Aorta (tissue), 5 donors: ENCODE measurements around the gene SVEP1. TPM values are rescaled to one million over a fixed set of nuclear protein-coding genes. Genes with fewer than 3 reads are reported as not detected.
A peak's percentile ranks its signal among the peaks of the same experiment; 100 is the strongest.

Experiments used
- ATAC-seq: fragments of 200-7000 bp; cut with Tn5 transposase; one replicate; pipeline ENCODE4 v1.9.1; 2022; ENCODE audit warnings: moderate library complexity; ENCODE audit not compliant: low FRiP score
- DNase-seq, 2 donors: peaks; one replicate each; pipeline ENCODE4 v3.0.0-alpha.2; 2020
- H3K27ac ChIP-seq, 2 donors: one replicate each; pipeline ENCODE4 v1.5.1; 2013; ENCODE audit warnings: low read length in 2 of 2, mild to moderate bottlenecking in 2 of 2, moderate library complexity in 2 of 2, control low read depth in 1 of 2, inconsistent platforms in 1 of 2, low read depth in 1 of 2
- H3K27me3 ChIP-seq, 2 donors: one replicate each; pipeline ENCODE4 v1.6.1; 2013; ENCODE audit warnings: control low read depth in 1 of 2, low read length in 1 of 2, mild to moderate bottlenecking in 1 of 2, moderate library complexity in 1 of 2; ENCODE audit not compliant: insufficient read depth in 2 of 2, control insufficient read depth in 1 of 2
- H3K36me3 ChIP-seq, 2 donors: one replicate each; pipeline ENCODE4 v1.6.1; 2013; ENCODE audit warnings: control low read depth in 1 of 2, low read length in 1 of 2, mild to moderate bottlenecking in 1 of 2; ENCODE audit not compliant: insufficient read depth in 2 of 2, control insufficient read depth in 1 of 2
- H3K4me1 ChIP-seq, 2 donors: one replicate each; pipeline ENCODE4 v1.6.1; 2013; ENCODE audit warnings: low read length in 2 of 2, control low read depth in 1 of 2, mild to moderate bottlenecking in 1 of 2, moderate library complexity in 1 of 2; ENCODE audit not compliant: insufficient read depth in 2 of 2, control insufficient read depth in 1 of 2
- H3K4me3 ChIP-seq, 2 donors: one replicate each; pipeline ENCODE4 v1.5.1; 2013; ENCODE audit warnings: low read length in 2 of 2, control low read depth in 1 of 2, mild to moderate bottlenecking in 1 of 2
- H3K9me3 ChIP-seq: one replicate; pipeline ENCODE4 v1.6.1; 2013; ENCODE audit warnings: mild to moderate bottlenecking, low read length; ENCODE audit not compliant: control insufficient read depth
- WGBS, 2 donors: extraction: QIAGEN DNeasy Blood & Tissue Kit; methylation state at CpG; one replicate each; pipeline ENCODE4 v1.1.7; 2013; 5-methylcytosine and 5-hydroxymethylcytosine counted together
- intact Hi-C, 2 donors: fragments of 100-400 bp; cut with DNase I; formaldehyde crosslinking; loops; one replicate each; pipeline versions ENCODE4 v1.14.2 to v1.15.0; 2022
- polyA plus RNA-seq, 2 donors: library from polyadenylated mRNA; stranded (reverse); fragments of 200-250 nt; gene quantifications; one replicate each; pipeline ENCODE4 v1.2.3, GENCODE V29; 2013
- total RNA-seq, 2 donors: library from RNA; stranded (reverse); fragmentation: NEBNext Ultra II Directional; extraction: Animal tissue kit (Norgen Biotek cat#: 25700); gene quantifications; one replicate each; pipeline ENCODE4 v1.2.1, GENCODE V29; 2021
- donor health status: healthy with polysubstance abuse.
- donor health status: Bipolar disorder and iron deficiency.
- donor health status: DM: no; HTN: no; CAD: no.
- donor health status: DM: no; HTN: no; CAD: no.
- donor health status: DM: yes; HTN: yes; CAD: no.

SVEP1 gene
- total and polyA plus RNA-seq, 4 donors: 0.63 to 120 (median 38.4) TPM

DNA sequence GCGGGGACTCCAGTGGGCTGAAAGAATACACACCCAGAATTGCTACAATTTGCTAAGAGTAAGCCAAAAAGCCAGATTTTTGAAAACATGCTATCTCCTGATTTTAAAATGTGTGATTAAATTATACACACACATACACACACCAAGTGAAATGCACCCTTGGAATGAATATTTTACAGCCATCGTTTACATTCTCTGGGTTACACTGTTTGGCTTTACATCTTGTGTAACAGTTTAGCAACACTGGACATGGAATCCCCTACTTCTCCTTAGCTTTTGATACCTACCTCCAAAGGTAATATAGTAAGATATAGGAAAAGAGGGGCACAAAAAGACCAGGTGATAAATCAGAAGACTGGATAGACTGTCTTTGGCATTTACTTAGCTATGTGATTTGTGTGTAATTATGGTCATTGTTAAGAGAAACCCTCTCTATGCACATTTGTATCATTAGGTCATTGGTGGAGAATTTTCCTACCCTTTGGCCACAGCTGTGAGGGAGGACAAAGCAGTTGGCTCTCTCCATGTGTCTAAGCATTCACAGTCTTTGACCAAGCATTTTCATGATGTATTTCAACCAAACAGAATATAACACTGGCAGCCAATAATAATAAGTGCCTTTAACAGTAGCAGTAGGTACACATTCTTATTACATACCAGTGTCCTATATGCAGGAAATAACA, 7.6 kb downstream of the SVEP1 start:
- Histone ChIP-seq H3K9me3 (no peaks in the 10 kb centered on the region), H3K4me1 (no peaks in the 10 kb centered on the region), H3K4me3 (no peak overlapping the region), H3K27ac (no peak overlapping the region), H3K27me3 (no peaks in the 10 kb centered on the region), H3K36me3 (no peaks in the 10 kb centered on the region)
- no peak for DNase-seq
- WGBS, 2 donors: 80 to 87% methylated on average over 2 of the region's 2 CpGs
- ATAC-seq: no peak
- intact Hi-C loops: no loop called here

DNA sequence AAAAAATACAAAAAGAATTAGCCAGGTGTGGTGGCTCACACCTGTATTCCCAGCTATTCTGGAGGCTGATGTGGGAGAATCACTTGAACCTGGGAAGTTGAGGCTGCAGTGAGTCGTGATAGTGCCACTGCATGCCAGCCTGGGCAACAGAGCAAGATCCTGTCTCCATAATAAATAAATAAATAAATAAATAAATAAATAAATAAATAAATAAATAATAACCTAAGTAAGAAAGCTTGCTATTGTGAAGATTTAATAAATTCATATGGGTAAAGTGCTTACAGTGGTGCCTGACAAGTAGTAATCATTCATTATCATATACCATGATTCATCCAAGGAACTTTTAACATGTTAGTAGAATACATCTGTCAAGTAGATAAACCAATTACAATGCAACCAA, 13.4 kb downstream of the SVEP1 start:
- Histone ChIP-seq H3K27me3 (no peaks in the 10 kb centered on the region), H3K9me3 (no peaks in the 10 kb centered on the region), H3K4me3 (no peak overlapping the region), H3K4me1 (no peaks in the 10 kb centered on the region), H3K27ac (no peak overlapping the region), H3K36me3 (peaks cover 0 to 2% of the 10 kb centered on the region in 2 donors)
- DNase-seq (no peak), ATAC-seq (no peak)
- intact Hi-C loops: no loop called here
- WGBS, 2 donors: 94 to 95% methylated on average over 1 of the region's 1 CpG

DNA sequence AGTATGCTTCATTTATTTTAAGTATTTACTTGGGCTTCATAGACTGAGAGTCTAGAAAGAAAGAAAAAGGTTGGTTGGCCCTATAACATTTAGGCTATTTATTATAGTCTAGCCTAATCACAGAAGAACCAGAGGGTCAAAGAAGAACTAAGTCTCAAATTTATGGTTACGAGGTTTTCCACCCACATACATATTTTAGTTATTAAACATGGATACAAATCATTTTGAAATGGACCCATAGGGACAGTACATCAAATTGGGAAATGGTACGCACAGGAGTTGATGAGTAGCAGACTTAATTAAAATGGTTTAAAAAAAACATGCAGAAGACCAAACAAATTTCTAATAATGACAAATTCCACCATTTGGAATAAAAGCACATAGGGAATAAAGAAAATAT, 17.7 kb downstream of the SVEP1 start:
- intact Hi-C loops: no loop called here
- Histone ChIP-seq H3K9me3 (no peaks in the 10 kb centered on the region), H3K27me3 (no peaks in the 10 kb centered on the region), H3K27ac (no peak overlapping the region), H3K4me1 (no peaks in the 10 kb centered on the region), H3K36me3 (peaks cover 0 to 2% of the 10 kb centered on the region in 2 donors), H3K4me3 (no peak overlapping the region)
- 91 to 98% methylated on average over 2 of the region's 2 CpGs for WGBS, 2 donors
- DNase-seq (no peak), ATAC-seq (no peak)

DNA sequence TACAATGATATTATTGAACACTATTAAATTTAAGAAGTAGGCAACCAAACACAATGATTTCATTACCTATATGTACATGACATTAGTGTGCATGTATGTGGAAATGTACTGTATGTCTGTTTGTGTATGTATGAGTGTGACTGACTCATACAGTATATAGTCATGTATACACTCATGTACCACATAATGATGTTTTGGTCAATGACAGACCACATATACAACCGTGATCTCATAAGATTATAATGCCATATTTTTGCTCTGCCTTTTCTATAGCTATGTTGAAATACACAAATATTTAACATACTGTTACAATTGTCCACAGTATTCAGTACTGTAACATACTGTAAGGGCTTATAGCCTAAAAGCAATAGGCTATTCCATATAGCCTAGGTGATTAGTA, 19.7 kb downstream of the SVEP1 start:
- H3K4me1 ChIP-seq: peaks cover 0 to under 1% of the 10 kb centered on the region in 2 donors
- H3K9me3 ChIP-seq: no peaks in the 10 kb centered on the region
- no peaks in the 10 kb centered on the region for H3K36me3 ChIP-seq
- no peaks in the 10 kb centered on the region for H3K27me3 ChIP-seq
- intact Hi-C loops: no loop called here
- no peak for ATAC-seq
- no peak for DNase-seq
- H3K27ac ChIP-seq: no peak overlapping the region
- H3K4me3 ChIP-seq: no peak overlapping the region
- 89 to 94% methylated on average over 1 of the region's 1 CpG for WGBS, 2 donors

DNA sequence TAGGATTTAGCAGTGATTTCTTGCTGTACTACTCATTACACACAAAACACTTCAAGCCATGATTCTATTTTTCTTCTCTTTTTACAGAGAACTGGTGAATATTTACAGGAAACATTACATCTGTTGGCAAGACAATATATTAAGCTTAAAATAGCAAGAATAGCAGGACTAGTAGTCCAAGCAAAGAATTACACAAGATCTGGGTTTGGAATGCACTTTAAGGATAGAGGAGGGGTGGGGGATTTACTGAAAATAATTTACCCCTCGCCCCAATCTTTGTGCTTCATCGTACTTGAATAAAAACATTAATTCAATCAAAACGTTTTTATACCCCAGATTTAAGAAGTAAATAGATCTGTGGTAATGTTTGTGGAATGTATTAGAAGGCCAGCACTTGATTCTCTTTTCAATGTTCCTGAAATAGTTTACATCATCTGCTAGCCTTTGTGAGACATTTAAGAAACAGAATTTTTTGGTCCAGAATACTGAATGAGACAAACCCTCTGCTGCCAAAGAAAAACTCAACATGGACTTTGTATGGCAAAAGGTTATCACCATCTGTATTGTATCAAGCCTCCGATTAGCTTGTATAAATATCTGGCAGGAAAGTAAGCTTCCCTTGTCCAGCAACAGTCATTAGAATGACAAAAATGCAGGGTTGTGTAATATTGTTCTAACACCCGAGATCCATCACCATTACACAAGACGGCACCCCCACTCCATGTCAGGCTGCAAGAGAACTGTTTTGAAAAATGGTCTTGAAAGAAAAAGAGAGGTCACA, 23.8 kb downstream of the SVEP1 start:
- DNase-seq: peak in 1 of 2 donors; percentile 74
- no peaks in the 10 kb centered on the region for H3K27me3 ChIP-seq
- H3K36me3 ChIP-seq: no peaks in the 10 kb centered on the region
- no peak overlapping the region for H3K27ac ChIP-seq
- 1 to 4% methylated on average over 6 of the region's 6 CpGs for WGBS, 2 donors
- H3K4me3 ChIP-seq: no peak overlapping the region
- no peaks in the 10 kb centered on the region for H3K9me3 ChIP-seq
- ATAC-seq: peak; percentile 90
- H3K4me1 ChIP-seq: peaks cover 3 to 4% of the 10 kb centered on the region in 2 donors
- intact Hi-C loops: no loop called here

DNA sequence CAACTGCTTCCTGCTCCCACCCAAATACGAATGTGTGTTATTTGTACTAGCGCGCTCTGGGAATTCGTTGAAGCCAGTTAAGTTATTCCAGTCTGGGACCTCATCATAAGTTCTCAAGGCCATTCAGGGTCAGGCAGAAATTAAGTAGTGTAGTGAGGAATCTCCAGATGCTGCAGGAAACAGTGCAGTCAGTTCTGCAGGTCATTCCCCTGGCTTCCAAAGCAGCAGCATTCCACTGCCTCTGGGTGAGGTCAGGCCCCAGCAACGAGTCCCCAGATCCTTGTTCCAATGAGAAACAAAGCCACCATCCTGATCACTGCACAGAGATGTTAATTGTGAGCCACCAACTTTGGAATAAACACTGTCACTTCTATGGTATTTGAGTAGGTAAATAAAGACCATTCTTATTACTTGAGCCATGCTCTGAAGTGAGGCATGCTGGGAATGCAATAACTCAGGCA, 33.1 kb downstream of the SVEP1 start:
- Histone ChIP-seq H3K4me1 (peaks cover 0 to 5% of the 10 kb centered on the region in 2 donors), H3K36me3 (no peaks in the 10 kb centered on the region), H3K4me3 (no peak overlapping the region), H3K27ac (peak overlapping the region in 1 of 2 donors; percentile 25), H3K9me3 (no peaks in the 10 kb centered on the region), H3K27me3 (no peaks in the 10 kb centered on the region)
- ATAC-seq (no peak), DNase-seq (no peak)
- 63 to 66% methylated on average over 5 of the region's 5 CpGs for WGBS, 2 donors
- intact Hi-C loops: no loop called here

DNA sequence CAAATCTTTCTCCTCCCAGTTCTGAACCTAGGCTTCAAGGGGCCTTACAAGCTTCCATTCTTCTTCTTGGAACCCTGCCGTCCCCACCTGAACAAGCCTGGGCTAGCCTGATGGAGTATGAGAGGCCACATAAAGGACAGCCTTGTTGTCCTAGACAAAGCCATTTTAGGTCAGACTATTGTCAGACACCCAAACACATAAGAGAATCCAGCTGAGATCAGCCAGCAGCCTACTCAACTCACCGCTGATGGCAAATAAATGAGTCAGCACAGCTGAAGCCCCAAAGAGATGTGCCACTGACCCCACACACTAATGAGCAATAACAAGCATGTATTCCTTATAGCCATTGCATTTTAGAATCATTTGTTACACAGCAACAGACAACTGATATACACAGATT, 33.8 kb downstream of the SVEP1 start:
- DNase-seq (no peak), ATAC-seq (no peak)
- no peaks in the 10 kb centered on the region for H3K9me3 ChIP-seq
- WGBS, 2 donors: 88 to 91% methylated on average over 2 of the region's 2 CpGs
- peaks cover 0 to 3% of the 10 kb centered on the region in 2 donors for H3K4me1 ChIP-seq
- H3K27ac ChIP-seq: no peak overlapping the region
- H3K36me3 ChIP-seq: no peaks in the 10 kb centered on the region
- intact Hi-C loops: no loop called here
- H3K4me3 ChIP-seq: no peak overlapping the region
- H3K27me3 ChIP-seq: no peaks in the 10 kb centered on the region

DNA sequence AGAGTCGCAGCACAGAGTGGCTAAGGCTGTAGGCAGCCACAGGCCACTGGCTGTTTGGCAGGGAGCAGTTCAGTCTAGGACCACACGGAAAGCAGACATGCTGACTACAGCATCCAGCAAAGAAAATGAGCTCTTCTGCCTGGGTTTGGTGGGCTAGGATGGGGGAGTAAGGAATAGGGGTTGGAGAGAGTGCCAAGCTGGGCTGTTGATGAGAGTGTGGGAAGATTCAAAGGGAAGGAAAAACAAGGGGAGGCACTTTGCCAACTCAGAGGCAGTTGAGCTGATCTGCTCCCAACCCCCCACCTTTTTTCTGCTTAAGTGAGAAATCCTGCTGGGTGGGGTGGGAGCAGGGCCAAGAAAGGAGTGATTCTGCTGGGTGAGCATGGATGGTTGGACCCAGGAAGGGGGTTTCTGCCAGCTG, 35.9 kb downstream of the SVEP1 start:
- ATAC-seq: no peak
- no peak overlapping the region for H3K27ac ChIP-seq
- no peaks in the 10 kb centered on the region for H3K9me3 ChIP-seq
- H3K4me1 ChIP-seq: no peaks in the 10 kb centered on the region
- no peaks in the 10 kb centered on the region for H3K36me3 ChIP-seq
- no peaks in the 10 kb centered on the region for H3K27me3 ChIP-seq
- intact Hi-C loops: no loop called here
- WGBS, 2 donors: 44 to 48% methylated on average over 2 of the region's 2 CpGs
- DNase-seq: peak in 1 of 2 donors; percentile 47
- H3K4me3 ChIP-seq: no peak overlapping the region

DNA sequence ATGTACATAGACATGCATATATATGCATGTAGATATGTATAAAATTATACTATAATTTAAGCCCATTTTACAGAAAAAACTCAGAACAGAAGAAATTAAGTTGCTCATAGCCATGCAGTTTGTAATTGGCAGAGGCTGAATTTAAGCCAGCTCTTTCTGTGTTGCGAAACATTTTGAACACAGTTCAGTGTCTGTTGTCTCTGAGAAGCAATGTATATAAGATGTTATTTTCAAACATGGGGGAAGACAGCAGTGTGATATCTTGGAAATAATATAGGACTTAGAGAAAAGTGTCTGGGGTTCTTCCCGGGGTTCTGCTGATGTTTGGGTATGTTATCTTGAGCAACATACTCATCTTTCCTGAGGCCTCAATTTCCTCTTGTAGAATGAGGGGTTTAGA, 37.6 kb downstream of the SVEP1 start:
- WGBS, 2 donors: 83 to 88% methylated on average over 2 of the region's 2 CpGs
- no peaks in the 10 kb centered on the region for H3K27me3 ChIP-seq
- ATAC-seq: no peak
- no peaks in the 10 kb centered on the region for H3K9me3 ChIP-seq
- H3K4me3 ChIP-seq: no peak overlapping the region
- H3K4me1 ChIP-seq: no peaks in the 10 kb centered on the region
- H3K36me3 ChIP-seq: no peaks in the 10 kb centered on the region
- DNase-seq: no peak
- intact Hi-C loops: no loop called here
- no peak overlapping the region for H3K27ac ChIP-seq
